BJ (cell line): ENCODE data around the gene CNTN3. TPM values are rescaled to one million over a fixed set of nuclear protein-coding genes. Genes with fewer than 3 reads are reported as not detected.

ENCODE experiments used
- CTCF ChIA-PET: fragments of 350-600 bp; formaldehyde crosslinking; extraction: SDS; loops from one replicate; lab custom pipeline; 2021; ENCODE audit warnings: antibody characterized with exemption, inconsistent platforms; lab: Yijun Ruan, JAX
- POLR2A ChIA-PET: fragments of 300-600 bp; sonication (Branson Sonifier 250); formaldehyde crosslinking; extraction: SDS; loops from one replicate; lab custom pipeline; 2021; ENCODE audit warnings: antibody characterized with exemption; lab: Charles Lee
- DNase-seq: peaks from one replicate; pipeline ENCODE4 v3.0.0-alpha.2; 2011; ENCODE audit warnings: low read depth
- H3K27me3 ChIP-seq: 2 replicates; pipeline ENCODE4 v1.6.0; 2011; ENCODE audit warnings: low read length; ENCODE audit not compliant: control insufficient read depth, insufficient read depth
- H3K36me3 ChIP-seq: 2 replicates; pipeline ENCODE4 v1.5.1; 2011; ENCODE audit warnings: low read length; ENCODE audit not compliant: control insufficient read depth, insufficient read depth
- H3K4me3 ChIP-seq: 2 replicates; pipeline ENCODE4 v1.5.1; 2011; ENCODE audit warnings: low read depth, mild to moderate bottlenecking, control low read depth, low read length
- polyA plus RNA-seq: library from polyadenylated mRNA; depleted of rRNA; stranded (reverse); fragments of >200 nt; gene quantifications from 2 replicates; pipeline ENCODE4 v1.2.3, GENCODE V29; 2011
- TF ChIP-seq, protein P1 (sequence below): IDR thresholded peaks from 2 replicates; pipeline ENCODE4 v1.5.1; 2011; ENCODE audit warnings: low read depth, mild to moderate bottlenecking, control low read depth, inconsistent platforms, low read length, moderate library complexity; ENCODE audit not compliant: insufficient read depth

Gene CNTN3
- polyA plus RNA-seq, 1 experiment: 2.6 TPM

DNA sequence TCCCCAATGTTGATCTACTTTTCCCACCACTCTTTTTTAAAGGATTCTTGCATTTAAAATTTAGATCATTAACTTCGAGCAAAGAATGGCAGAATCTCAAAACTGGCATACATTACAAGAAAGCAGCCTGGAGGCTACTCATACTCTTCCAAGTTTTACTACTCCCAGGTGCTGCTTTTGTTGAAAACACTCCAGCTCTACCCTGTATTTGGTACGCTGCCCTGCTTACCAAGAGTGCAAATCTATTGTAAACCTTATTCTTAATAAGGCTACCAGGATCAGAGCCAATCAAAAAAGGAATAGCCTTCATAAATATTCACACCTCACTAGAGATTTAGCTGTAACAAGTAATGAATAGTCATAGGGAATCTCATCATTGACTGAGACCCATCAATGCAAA, 11.6 kb upstream of the CNTN3 start:
- POLR2A ChIA-PET: no interaction called here
- Histone ChIP-seq H3K4me3 (no peak overlapping the region), H3K36me3 (no peaks in the 10 kb centered on the region), H3K27me3 (no peaks in the 10 kb centered on the region)
- DNase-seq: no peak
- CTCF ChIA-PET: interaction anchor here (0.6 kb wide), 1 partner anchor 89 kb away, joined by 3 read pairs; no protein-coding TSS in a partner anchor
- TF ChIP-seq, protein P1, sequence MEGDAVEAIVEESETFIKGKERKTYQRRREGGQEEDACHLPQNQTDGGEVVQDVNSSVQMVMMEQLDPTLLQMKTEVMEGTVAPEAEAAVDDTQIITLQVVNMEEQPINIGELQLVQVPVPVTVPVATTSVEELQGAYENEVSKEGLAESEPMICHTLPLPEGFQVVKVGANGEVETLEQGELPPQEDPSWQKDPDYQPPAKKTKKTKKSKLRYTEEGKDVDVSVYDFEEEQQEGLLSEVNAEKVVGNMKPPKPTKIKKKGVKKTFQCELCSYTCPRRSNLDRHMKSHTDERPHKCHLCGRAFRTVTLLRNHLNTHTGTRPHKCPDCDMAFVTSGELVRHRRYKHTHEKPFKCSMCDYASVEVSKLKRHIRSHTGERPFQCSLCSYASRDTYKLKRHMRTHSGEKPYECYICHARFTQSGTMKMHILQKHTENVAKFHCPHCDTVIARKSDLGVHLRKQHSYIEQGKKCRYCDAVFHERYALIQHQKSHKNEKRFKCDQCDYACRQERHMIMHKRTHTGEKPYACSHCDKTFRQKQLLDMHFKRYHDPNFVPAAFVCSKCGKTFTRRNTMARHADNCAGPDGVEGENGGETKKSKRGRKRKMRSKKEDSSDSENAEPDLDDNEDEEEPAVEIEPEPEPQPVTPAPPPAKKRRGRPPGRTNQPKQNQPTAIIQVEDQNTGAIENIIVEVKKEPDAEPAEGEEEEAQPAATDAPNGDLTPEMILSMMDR: no peak

DNA sequence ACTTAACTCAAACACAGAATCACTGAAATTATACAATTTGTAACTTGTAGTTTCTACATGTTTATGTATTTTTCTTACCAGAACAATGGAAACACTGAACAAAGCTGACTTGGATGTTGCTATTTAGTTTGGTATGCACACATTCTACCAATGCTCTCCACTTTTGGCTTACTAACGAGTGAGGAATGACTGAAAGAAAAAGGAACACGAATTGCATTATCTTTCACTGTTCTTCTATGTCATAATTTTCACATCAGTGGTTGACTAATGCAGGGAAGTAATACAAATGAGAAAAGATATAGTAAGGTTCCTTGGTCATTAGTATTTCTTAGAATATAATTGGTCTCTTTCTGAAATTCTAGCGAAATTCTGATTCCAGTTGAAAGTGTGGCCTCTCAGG, 9.8 kb upstream of the CNTN3 start:
- Histone ChIP-seq H3K27me3 (no peaks in the 10 kb centered on the region), H3K4me3 (no peak overlapping the region), H3K36me3 (no peaks in the 10 kb centered on the region)
- ChIA-PET POLR2A (no interaction called here), CTCF (no interaction called here)
- DNase-seq: peak; percentile 34
- TF ChIP-seq, protein P1: no peak

DNA sequence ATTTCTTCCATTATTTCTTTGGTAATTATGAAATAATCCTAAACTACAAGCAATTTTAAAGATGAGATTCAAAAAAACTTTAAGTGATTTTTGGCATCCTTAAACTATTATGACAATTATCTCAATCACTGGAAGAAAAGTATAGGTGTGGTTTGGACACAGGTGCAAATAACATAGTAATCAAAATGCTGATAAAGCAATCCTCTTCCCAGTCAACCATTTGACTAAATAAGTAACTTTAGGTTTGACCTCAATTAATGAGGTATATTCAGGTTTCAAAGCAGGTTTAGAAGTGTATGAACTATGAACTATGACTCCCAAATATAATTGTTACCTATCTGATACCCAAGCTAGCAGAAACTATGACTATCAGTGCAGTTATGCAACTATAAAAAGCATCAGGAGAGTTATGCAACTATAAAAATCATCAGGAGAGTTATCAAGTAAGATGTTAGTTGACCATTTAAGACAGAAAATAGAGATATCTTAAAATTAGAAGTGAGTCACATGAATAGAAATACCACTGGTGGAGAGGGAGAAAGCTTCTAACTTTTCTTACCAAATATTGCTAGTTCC, 8.9 kb upstream of the CNTN3 start:
- DNase-seq: no peak
- CTCF ChIA-PET: no interaction called here
- H3K4me3 ChIP-seq: no peak overlapping the region
- no peaks in the 10 kb centered on the region for H3K36me3 ChIP-seq
- TF ChIP-seq, protein P1: no peak
- H3K27me3 ChIP-seq: no peaks in the 10 kb centered on the region
- POLR2A ChIA-PET: no interaction called here

- no peak for DNase-seq
- TF ChIP-seq, protein P1: no peak
- no peaks in the 10 kb centered on the region for H3K27me3 ChIP-seq
- H3K4me3 ChIP-seq: no peak overlapping the region
- ChIA-PET POLR2A (no interaction called here), CTCF (no interaction called here)
- H3K36me3 ChIP-seq: no peaks in the 10 kb centered on the region
These were observed 7.1 kb upstream of the CNTN3 start for GRCh38 chr3:74621581-74621980.

DNA sequence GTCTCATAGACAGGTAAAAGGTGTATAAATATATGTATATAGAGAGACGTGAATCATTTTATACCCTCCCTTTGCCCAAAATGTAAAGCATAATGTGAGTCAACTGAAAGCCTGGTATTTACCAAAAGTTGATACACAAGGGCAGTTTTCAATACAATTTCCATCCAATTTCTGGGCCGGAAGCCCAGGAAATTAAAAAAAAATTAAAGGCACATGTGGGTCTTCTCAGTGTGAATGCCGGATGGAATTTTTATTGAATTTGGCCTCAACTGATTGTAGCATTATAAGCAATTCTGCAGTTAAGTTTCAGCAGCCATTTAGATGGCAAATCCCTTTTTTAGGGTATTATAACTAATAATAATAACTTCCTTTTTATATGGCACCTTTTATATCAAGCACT, 3.3 kb upstream of the CNTN3 start:
- ChIA-PET POLR2A (no interaction called here), CTCF (no interaction called here)
- DNase-seq: no peak
- TF ChIP-seq, protein P1: no peak
- no peaks in the 10 kb centered on the region for H3K36me3 ChIP-seq
- no peak overlapping the region for H3K4me3 ChIP-seq
- H3K27me3 ChIP-seq: no peaks in the 10 kb centered on the region
